ENCODE measurements around the gene CCRL2.
"Not testable (repeated sequence)": the region's sequence is repeated elsewhere in the genome, so short reads cannot be mapped to it uniquely, and the experiment has no call there.

DNA sequence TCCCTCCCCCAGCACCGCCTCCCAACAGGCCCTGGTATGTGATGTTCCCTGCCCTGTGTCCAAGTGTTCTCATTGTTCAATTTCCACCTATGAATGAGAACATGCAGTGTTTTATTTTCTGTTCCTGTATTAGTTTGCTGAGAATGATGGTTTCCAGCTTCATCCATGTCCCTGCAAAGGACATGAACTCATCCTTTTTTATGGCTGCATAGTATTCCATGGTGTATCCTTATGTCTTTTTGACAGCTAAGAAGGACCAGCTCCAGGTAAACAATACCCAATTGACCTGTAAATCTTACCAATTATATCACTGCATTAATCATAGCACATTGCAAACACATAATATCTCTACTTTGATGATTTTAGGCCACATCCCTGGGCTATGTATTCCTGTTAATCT lies 23.8 kb downstream of the CCRL2 start:
- TF ChIP-seq TRIM28 (IDR thresholded peaks at IDR 0.05); CBX5 (IDR thresholded peaks at IDR 0.05; ENCODE audit: borderline replicate concordance, low read depth); CCAR2 (IDR thresholded peaks at IDR 0.05; ENCODE audit: low read depth, low read length); SRF (CRISPR knock-in tag; IDR thresholded peaks at IDR 0.05); ZNF23 (CRISPR knock-in tag; IDR thresholded peaks at IDR 0.05): not testable (repeated sequence)
- TF ChIP-seq, protein P1, sequence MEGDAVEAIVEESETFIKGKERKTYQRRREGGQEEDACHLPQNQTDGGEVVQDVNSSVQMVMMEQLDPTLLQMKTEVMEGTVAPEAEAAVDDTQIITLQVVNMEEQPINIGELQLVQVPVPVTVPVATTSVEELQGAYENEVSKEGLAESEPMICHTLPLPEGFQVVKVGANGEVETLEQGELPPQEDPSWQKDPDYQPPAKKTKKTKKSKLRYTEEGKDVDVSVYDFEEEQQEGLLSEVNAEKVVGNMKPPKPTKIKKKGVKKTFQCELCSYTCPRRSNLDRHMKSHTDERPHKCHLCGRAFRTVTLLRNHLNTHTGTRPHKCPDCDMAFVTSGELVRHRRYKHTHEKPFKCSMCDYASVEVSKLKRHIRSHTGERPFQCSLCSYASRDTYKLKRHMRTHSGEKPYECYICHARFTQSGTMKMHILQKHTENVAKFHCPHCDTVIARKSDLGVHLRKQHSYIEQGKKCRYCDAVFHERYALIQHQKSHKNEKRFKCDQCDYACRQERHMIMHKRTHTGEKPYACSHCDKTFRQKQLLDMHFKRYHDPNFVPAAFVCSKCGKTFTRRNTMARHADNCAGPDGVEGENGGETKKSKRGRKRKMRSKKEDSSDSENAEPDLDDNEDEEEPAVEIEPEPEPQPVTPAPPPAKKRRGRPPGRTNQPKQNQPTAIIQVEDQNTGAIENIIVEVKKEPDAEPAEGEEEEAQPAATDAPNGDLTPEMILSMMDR (IDR thresholded peaks at IDR 0.05 in 2 of 3, conservative IDR thresholded peaks at IDR 0.05 in 1 of 3; ENCODE audit: insufficient read depth in 2 of 3, low read depth in 1 of 3, low read length in 3 of 3), result not testable (repeated sequence)
